ENCODE results near the gene CNOT6L.

The CNOT6L gene

DNA sequence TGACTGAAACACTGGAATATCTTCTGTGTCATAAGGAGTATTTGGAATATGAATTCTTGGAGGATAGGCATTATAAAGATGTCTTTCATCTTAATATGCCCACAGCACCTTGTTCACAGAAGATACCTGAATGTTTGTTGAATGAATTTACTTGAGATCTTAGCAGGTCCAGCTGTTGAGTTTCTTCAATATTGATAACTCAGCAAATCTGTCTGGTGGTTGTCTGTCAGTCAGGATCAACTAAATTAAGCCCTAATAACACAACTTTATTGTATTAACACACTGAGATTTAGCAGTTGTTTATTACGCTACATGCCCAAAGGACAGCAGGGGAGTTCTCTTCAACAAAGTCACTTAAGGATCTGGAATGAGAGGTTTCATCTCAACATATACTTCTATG, 106.5 kb downstream of the CNOT6L start:
- DNase-seq (ENCODE audit: low read depth), result no peak

DNA sequence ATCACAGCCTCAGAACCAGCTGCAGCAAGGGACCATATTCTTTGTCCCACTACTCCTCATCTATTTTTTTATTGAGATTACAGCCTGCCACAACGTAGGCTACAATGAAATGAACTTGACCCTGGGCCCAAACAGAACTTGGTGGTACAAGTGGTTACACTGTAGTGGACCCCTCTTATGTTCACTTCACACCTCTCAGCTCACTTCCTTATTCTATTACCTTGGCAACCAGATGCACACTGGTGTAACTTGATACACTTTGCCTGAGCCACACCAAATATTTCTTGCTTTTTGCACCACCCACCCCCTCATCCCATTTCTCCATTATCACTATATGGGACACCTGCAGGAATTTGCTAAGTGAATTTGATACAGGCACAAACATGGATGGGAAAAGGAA, 107.7 kb downstream of the CNOT6L start:
- no peak for DNase-seq (ENCODE audit: low read depth)

DNA sequence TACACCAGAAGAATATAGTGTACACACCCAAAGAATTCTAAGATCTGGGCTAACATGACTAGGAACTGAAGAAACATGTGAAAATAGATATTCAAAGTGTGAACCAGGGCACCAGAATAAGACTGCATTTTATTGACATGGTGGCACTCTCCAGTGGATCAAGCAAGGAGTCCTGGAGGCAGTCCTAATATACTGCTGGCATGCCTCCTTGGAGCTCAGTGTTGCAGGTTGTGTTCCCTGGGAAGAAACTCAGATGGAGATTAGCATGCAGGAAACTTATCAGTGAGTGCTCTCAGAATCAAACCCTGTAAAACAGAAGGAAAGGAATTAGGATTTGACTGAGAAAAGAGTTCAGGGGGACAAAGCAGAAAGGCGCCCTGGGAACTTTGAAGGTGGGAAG, 108.5 kb downstream of the CNOT6L start:
- DNase-seq (ENCODE audit: low read depth), result no peak

DNA sequence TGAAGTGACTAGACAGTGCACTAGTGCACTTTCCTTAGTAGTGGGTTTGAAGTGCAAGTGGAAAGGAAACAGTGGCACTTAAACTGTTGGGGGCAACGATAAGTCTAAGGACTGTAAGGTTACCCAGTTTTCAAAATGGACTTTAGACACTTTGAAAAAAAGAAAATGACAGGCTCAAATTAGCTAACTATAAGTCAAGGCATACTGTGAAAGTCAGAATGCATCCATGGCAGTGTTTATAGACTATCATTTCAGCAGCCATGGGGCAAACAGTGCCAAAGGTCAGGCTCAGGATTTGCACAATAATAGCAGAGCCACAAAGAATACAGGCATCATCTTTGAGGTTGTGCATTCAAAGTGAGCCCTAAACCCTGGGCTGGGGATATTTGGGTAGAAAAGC, 109.1 kb downstream of the CNOT6L start:
- DNase-seq (ENCODE audit: low read depth), result no peak

DNA sequence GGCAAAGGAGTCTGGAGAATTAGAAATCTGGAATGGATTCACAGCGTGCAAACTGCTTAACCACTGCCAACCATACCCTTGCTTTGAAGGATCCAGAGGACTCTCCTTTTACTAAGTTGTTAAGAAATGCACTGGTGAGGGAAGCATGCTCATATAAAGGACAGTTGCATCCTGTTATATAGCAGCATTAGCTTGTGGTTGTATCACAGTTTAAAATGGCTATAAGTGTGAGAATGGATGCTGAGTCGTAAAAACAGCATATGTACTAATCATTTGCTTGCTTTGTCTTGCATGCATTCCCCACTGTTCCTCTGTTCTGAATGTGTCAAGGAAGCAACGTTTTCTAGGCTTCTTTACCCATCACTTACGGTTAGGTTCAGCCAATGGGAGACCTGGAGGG, 112.5 kb downstream of the CNOT6L start:
- DNase-seq (ENCODE audit: low read depth), result no peak

DNA sequence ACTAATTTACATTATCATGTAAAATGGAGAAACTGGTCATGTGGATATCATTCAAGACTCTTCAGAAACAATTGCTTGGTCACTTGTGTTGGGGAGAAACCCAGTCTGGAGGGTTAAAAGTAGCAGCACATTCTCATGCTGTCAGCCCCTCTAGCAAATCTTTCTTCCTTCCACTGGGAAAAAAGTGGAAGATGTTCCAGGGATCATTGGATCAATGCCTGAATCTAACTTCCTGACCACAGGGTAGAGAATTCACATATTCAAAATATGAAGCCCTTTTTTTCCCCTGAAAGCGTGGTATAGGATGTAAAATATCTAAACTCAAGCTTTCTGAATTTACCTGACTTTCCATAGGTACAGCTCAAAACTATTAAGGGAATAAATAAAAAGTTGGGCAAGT, 115.5 kb downstream of the CNOT6L start:
- DNase-seq (ENCODE audit: low read depth), result no peak

DNA sequence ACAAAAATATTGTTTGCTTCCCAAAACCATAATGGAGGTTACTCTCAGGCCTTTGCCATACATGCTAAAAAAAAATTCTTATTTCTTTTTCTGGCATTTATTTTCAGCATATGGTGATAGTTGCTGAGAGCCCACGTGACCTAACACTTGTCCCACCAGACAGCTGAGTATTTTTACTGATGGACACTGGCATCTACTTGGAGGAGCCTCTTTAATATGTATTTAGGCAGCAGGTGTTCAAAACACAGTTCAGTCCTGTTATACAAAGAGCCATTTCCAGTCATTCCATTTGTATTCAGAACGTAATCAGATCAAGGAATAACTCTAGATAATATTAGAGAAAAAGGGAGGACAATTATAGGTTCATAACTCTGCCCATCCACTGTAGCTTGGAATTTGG, 118.0 kb downstream of the CNOT6L start:
- no peak for DNase-seq (ENCODE audit: low read depth)

DNA sequence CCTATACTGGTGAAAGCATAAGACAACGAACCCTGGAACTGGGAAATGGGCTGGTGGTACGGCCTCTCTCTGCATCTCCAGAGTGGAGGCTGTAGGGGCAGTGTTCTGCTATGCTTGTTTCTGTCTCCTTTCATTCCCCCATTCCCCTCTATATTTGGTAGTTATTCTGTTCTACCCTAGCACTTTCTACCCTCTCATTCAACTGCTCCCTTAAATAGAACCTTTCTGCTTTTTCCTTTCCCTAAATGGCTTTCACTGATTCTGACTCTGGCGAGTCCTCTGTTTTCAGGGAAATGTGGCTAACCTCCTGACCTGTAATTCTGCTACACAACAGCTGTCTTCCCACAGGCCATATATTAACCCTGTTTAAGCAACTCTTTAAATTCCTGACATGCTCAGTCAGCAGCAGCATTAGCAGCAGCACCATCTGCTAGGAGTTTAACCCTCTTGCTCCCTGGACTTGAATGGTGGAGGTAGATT, 119.4 kb downstream of the CNOT6L start:
- no peak for DNase-seq (ENCODE audit: low read depth)

DNA sequence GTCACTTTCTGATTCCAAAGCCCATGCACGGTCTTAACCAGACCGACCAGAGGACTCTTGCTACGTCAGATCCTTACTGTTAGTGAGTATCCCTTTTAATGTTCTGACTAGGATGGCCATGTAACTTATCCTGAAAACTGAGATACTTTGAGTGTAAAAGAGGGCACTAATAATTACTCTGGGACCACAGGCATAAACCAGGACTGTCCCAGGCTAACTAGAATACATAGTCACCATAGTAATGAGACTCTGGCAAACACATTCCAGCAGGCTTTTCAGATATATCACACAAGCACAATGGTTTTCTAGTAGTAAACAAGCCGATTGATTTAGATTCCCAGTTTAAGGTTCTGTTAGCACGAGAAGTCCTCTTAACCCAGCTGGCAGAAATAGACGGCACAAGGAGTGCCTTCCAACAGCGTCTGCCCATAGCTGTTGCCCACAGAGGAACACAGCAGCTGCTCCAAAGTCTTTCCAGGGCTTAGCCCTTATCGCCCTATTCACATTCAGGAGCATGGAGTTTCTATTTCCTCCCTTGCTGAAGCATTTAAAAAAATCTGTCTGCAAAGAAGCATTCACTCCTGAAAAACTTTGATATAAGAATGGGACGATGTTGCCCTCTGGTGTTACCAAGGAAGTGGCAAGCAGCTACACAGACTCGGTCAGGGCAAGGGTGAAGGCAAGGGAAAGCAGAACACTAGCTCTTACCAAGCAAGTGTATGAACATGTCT, 121.1 kb downstream of the CNOT6L start:
- no peak for DNase-seq (ENCODE audit: low read depth)

DNA sequence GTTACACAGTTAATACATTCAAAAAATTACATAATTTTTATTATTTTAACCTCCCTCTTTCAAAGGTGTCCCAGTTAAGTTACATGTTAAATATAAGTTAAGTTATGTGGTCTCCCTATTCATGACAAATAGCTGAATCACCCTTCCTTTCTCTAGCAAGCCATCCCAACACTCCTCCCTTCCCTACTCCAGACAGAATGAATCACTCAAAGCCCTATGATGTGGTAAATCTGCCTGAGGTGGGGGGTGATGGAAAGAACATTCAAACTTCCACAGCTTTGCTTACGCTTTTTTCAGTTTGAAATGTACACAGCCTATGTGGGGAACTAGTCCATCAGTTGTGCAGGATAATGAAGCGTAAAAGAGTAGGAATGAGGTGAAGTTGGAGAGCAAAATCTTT, 123.4 kb downstream of the CNOT6L start:
- no peak for DNase-seq (ENCODE audit: low read depth)

DNA sequence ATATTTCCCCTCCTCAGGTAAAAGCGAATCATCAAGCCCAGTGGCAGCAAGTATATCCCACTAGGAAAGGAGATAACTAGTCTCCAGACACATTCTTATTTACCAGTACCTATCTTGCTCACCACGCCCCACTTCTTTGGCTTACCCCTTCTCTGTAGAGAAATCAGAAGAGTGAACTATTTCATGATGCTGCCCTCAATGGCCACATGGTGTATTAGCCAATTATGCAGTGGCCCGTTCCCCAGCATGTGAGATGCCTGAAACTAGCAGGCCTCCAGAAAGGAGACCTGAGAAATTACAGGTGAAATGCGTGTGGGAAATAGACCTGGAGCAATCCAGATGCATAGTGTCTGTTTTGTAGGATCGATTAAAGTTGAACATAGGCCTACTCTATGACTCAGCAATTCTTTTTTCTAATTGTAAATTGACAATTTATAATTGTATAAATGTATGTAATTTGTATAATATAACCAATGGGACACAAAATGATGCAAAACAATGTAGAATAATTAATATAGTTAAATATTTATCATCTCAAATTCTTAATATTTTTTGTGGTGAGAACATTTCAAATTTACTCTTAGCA, 126.2 kb downstream of the CNOT6L start:
- no peak for DNase-seq (ENCODE audit: low read depth)

DNA sequence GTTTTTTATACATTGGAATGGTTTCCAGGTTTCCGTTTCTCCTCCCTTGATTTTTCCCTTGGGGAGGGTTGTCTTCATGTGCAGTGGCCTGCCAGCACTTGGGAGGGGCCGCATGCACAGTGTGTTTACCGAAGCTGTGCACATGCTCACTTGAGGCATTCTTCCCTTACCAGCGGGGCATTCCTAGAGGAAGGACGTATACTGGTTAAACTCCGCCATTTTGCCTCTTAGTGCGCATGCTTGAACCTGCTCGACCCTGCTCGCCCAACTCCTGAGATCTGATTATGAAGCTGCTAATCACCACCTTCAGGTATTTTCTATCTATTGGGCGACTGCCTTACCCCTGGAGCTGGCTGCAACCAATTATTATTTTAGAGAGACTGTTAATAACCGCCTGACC, 137.4 kb downstream of the CNOT6L start:
- DNase-seq (ENCODE audit: low read depth), result no peak

DNA sequence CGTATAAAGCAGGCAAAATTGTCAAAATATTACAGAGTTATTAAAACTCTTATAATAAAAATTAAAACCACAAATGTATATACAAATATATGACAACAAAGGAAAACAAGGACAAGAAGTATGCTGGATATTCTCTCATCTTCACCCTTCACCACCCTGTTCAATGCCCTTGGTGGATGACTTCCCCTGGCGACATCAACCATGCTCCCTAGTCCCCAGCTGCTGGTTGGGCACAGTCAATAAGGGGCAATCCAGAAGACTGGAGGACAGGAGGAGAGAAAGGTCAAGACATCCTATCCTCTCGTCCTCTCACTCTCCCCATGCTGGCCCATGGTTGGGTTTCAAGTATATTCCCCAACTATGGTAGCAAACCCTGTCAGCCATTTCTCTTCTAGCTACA, 142.3 kb downstream of the CNOT6L start:
- no peak for DNase-seq (ENCODE audit: low read depth)

DNA sequence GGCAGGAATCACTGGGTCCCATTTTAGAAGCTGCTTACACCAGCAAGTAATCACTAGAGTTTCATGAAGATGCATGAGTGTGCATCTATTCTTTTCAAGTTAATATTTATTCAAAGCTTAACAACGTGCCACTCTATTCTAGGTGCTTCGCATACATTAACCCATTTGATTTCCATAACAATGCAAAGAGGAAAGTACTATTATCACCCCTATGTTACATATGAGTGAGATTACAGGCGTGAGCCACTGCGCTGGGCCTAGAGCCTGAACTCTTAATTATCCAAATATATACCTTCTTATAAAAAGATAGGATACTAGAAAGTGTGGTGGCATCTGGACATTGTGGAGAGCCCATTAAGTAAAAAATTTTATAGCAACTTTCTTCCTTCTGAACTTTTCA, 148.1 kb downstream of the CNOT6L start:
- DNase-seq (ENCODE audit: low read depth), result no peak

DNA sequence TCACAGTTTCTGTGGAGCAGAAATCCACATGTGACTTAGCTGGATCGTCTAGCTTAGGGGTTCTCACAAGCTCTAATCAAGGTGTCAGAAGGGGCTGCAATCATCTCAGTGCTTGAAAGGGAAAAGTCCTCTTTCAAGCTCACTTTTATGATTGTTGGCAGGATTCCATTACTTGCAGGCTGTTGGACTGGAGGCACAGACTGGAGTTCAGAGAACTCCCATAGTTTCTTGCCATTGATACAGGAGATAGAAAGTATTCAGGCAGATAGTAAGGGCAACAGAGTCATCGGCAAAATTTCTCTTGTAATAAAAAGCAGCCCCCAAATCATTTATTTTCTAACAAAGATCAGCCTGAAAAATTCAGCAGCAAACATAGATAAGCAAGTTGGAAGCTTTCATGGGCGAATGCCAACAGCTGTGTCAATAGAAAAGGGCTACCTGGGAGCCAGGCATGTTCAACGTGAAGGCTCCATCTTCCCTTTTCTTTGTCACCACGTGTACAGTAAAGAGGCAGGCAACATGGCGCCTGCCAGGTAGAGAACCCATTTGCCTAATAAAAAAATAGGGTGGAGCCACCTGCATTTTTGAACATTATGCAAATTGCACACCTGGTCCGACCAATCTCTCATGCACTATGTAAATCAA, 149.1 kb downstream of the CNOT6L start:
- DNase-seq (ENCODE audit: low read depth), result no peak

DNA sequence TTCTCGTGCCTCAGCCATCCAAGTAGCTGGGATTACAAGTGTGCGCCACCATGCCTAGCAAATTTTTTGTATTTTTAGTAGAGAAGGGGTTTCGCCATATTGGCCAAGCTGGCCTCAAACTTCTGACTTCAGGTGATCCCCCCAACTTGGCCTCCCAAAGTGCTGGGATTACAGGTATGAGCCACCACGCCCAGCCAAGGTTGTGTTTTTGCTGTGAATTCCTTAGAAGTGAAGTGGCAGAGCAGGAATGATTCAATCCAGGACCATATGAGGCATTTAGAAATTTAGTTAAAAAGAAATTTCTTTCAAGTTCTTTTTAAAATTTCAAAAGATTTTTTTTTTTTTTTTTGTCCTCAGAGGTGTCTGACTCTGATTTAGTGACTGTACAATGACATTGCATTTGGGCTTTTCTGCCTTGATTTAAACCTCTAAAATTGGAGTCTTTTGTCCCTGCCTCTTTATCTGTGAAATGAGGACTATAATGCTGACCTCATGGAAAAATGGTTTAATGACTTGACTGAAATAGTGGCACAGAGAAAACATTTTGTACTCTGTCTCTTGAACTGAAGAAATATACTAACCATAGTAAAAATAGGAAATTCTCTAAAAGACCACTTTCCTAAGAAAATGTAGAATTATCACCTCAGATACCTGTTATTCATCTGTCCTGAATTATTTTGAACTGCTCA, 153.6 kb downstream of the CNOT6L start:
- no peak for DNase-seq (ENCODE audit: low read depth)
